Dedifferentiated amniotic fluid mesenchymal stem cell (primary cell): ENCODE results near the gene LEMD2.

Experiments used
- DNase-seq: peaks from one replicate; pipeline ENCODE4 v3.0.0-alpha.2; 2016; ENCODE audit errors: extremely low spot score

The LEMD2 gene

GRCh38 chr6:33738153-33738552, 50.8 kb downstream of the LEMD2 start:
- DNase-seq = no peak

- DNase-seq = no peak
Measured at GRCh38 chr6:33737267-33738026, 51.5 kb downstream of the LEMD2 start.

- DNase-seq = no peak
Measured at GRCh38 chr6:33735216-33735615, 53.7 kb downstream of the LEMD2 start.

- no peak for DNase-seq
Measured at GRCh38 chr6:33733709-33734007, 55.3 kb downstream of the LEMD2 start.

- DNase-seq = no peak
Measured at GRCh38 chr6:33732817-33733708, 55.9 kb downstream of the LEMD2 start.

- DNase-seq = no peak
Measured at GRCh38 chr6:33732385-33732784, 56.5 kb downstream of the LEMD2 start.

- DNase-seq = no peak
Measured at GRCh38 chr6:33731751-33732282, 57.1 kb downstream of the LEMD2 start.

- DNase-seq = no peak
Measured at GRCh38 chr6:33731035-33731434, 57.9 kb downstream of the LEMD2 start.

GRCh38 chr6:33730611-33731010, 58.3 kb downstream of the LEMD2 start:
- DNase-seq = no peak

GRCh38 chr6:33729059-33729458, 59.9 kb downstream of the LEMD2 start:
- no peak for DNase-seq

GRCh38 chr6:33728438-33728837, 60.5 kb downstream of the LEMD2 start:
- no peak for DNase-seq

GRCh38 chr6:33727932-33728331, 61.0 kb downstream of the LEMD2 start:
- no peak for DNase-seq

GRCh38 chr6:33727126-33727525, 61.8 kb downstream of the LEMD2 start:
- DNase-seq = no peak

GRCh38 chr6:33726696-33727095, 62.2 kb downstream of the LEMD2 start:
- no peak for DNase-seq

GRCh38 chr6:33725891-33726673, 62.8 kb downstream of the LEMD2 start:
- DNase-seq = no peak

GRCh38 chr6:33725222-33725621, 63.7 kb downstream of the LEMD2 start:
- no peak for DNase-seq

- DNase-seq = no peak
Measured at GRCh38 chr6:33724102-33725023, 64.6 kb downstream of the LEMD2 start.

- no peak for DNase-seq
Measured at GRCh38 chr6:33723371-33724085, 65.4 kb downstream of the LEMD2 start.

- no peak for DNase-seq
Measured at GRCh38 chr6:33722103-33722623, 66.8 kb downstream of the LEMD2 start.

- no peak for DNase-seq
Measured at GRCh38 chr6:33721508-33721907, 67.4 kb downstream of the LEMD2 start.
